Endothelial cell of umbilical vein (primary cell): ENCODE data around the gene CHRNA3. TPM values are rescaled to one million over a fixed set of nuclear protein-coding genes. Genes with fewer than 3 reads are reported as not detected.

Experiments used
- BruUV-seq: library from RNA; stranded (reverse); fragments of 400-500 nt; replicated peaks from 2 replicates; lab custom pipeline; 2021; lab: Mats Ljungman, UMichigan
- CTCF ChIA-PET: fragments of 300-600, 350-600 bp; sonication (Branson Sonifier 250); formaldehyde crosslinking; loops from one replicate; lab custom pipeline; 2021; ENCODE audit warnings: antibody characterized with exemption, inconsistent platforms; lab: Charles Lee
- POLR2A ChIA-PET: fragments of 300-600, 350-600 bp; sonication (Branson Sonifier 250); formaldehyde crosslinking; loops from one replicate; lab custom pipeline; 2021; ENCODE audit warnings: antibody characterized with exemption, inconsistent platforms; lab: Charles Lee
- DNase-seq: peaks from one replicate; pipeline ENCODE4 v3.0.0-alpha.2; 2011; ENCODE audit warnings: low read depth, low spot score
- FAIRE-seq: peaks from 2 replicates; lab custom pipeline; 2011; peaks lifted over from hg19 to GRCh38; lab: Jason Lieb, UNC
- H2AFZ ChIP-seq: 2 replicates; pipeline ENCODE4 v1.6.0; 2012; ENCODE audit warnings: low read depth, low read length, control low read depth, inconsistent platforms
- H3K27ac ChIP-seq: 2 replicates; pipeline ENCODE4 v1.5.1; 2011; ENCODE audit warnings: low read depth, mild to moderate bottlenecking, control low read depth, low read length, moderate library complexity; ENCODE audit not compliant: insufficient read depth
- H3K27me3 ChIP-seq, 2 experiments: 2 replicates each; pipeline versions ENCODE4 v1.6.0 to v1.6.1; 2011; ENCODE audit warnings: low read length in 2 of 2, mixed read lengths in 1 of 2; ENCODE audit not compliant: control insufficient read depth in 2 of 2, insufficient read depth in 2 of 2
- H3K36me3 ChIP-seq, 2 experiments: 2 replicates in 1 of 2; 3 replicates in 1 of 2; pipeline ENCODE4 v1.5.1; 2011; ENCODE audit warnings: low read length in 2 of 2, mild to moderate bottlenecking in 1 of 2, moderate library complexity in 1 of 2; ENCODE audit not compliant: control insufficient read depth in 2 of 2, insufficient read depth in 2 of 2; ENCODE audit errors: extremely low read depth in 1 of 2
- H3K4me1 ChIP-seq: 3 replicates; pipeline ENCODE4 v1.5.1; 2011; ENCODE audit warnings: mild to moderate bottlenecking, low read length; ENCODE audit not compliant: control insufficient read depth, insufficient read depth; ENCODE audit errors: extremely low read depth
- H3K4me2 ChIP-seq: 2 replicates; pipeline ENCODE4 v1.6.1; 2011; ENCODE audit warnings: low read length, control low read depth, mixed read lengths; ENCODE audit not compliant: insufficient read depth
- H3K4me3 ChIP-seq, 3 experiments: fragments of 200-600 bp in 1 of 3; sonication (generic), shearing (Covaris generic) in 1 of 3; replicated peaks in 1 of 3; 2 replicates each; pipeline ENCODE4 v1.5.1; 2011 to 2016; ENCODE audit warnings: control low read depth in 3 of 3, low read length in 3 of 3, mild to moderate bottlenecking in 2 of 3, inconsistent platforms in 1 of 3, low read depth in 1 of 3, moderate library complexity in 1 of 3; ENCODE audit not compliant: insufficient read depth in 1 of 3
- H3K79me2 ChIP-seq: 2 replicates; pipeline ENCODE4 v1.6.0; 2012; ENCODE audit warnings: low read length, inconsistent platforms; ENCODE audit not compliant: control insufficient read depth, insufficient read depth
- H3K9ac ChIP-seq: replicated peaks from 2 replicates; pipeline ENCODE3; 2011; ENCODE audit warnings: low read length, control low read depth; ENCODE audit not compliant: insufficient read depth; ENCODE audit errors: extremely low read depth
- H3K9me1 ChIP-seq: replicated peaks from 3 replicates; pipeline ENCODE4 v1.6.0; 2011; ENCODE audit warnings: mild to moderate bottlenecking, low read length; ENCODE audit not compliant: control insufficient read depth, insufficient read depth; ENCODE audit errors: extremely low read depth
- H3K9me3 ChIP-seq: replicated peaks from 2 replicates; pipeline ENCODE4 v1.5.1; 2012; ENCODE audit warnings: low read length, inconsistent platforms; ENCODE audit not compliant: control insufficient read depth, insufficient read depth
- H4K20me1 ChIP-seq: replicated peaks from 2 replicates; pipeline ENCODE3; 2011; ENCODE audit warnings: mild to moderate bottlenecking, low read length; ENCODE audit not compliant: control insufficient read depth, insufficient read depth; ENCODE audit errors: extremely low read depth
- EZH2 ChIP-seq: IDR thresholded peaks from 2 replicates; pipeline ENCODE4 v1.6.1; 2012; ENCODE audit warnings: borderline replicate concordance, low read depth, mild to moderate bottlenecking, moderate library complexity, low read length, inconsistent platforms; ENCODE audit not compliant: severe bottlenecking
- FOS ChIP-seq: IDR thresholded peaks from 2 replicates; pipeline ENCODE4 v1.6.1; 2011; ENCODE audit warnings: mild to moderate bottlenecking, low read length, moderate library complexity, borderline replicate concordance; ENCODE audit not compliant: insufficient read depth
- GATA2 ChIP-seq: IDR thresholded peaks from 2 replicates; pipeline ENCODE4 v1.7.0; 2011; ENCODE audit warnings: low read depth, mild to moderate bottlenecking, moderate library complexity, mixed read lengths, low read length; ENCODE audit not compliant: insufficient read length, insufficient read depth
- JUN ChIP-seq: IDR thresholded peaks from 2 replicates; pipeline ENCODE4 v1.6.1; 2011; ENCODE audit warnings: borderline replicate concordance, low read depth; ENCODE audit not compliant: insufficient read length, insufficient read depth
- MYC ChIP-seq: IDR thresholded peaks from one replicate; pipeline ENCODE4 v1.6.1; 2011; ENCODE audit warnings: mild to moderate bottlenecking, low read depth, low read length
- POLR2A ChIP-seq: IDR thresholded peaks from 2 replicates; pipeline ENCODE4 v1.6.1; 2012; ENCODE audit warnings: low read depth, mild to moderate bottlenecking, control low read depth, low read length
- POLR2AphosphoS5 ChIP-seq: IDR thresholded peaks from 2 replicates; pipeline ENCODE4 v1.6.1; 2012; ENCODE audit warnings: low read depth, mild to moderate bottlenecking, control low read depth, low read length, moderate library complexity; ENCODE audit not compliant: insufficient read depth
- dilution Hi-C: fragments of 300-500 bp; cut with MboI; formaldehyde crosslinking; loops from one replicate; pipeline ENCODE4 v1.15.0; 2019; ENCODE audit warnings: low sequenced_read_pairs; ENCODE audit not compliant: extremely low pct_ligation_motif_present
- intact Hi-C: fragments of 100-400 bp; cut with micrococcal nuclease; formaldehyde crosslinking; loops from one replicate; pipeline ENCODE4 v1.10.0; 2022
- polyA plus RNA-seq, 4 experiments: library from polyadenylated mRNA; depleted of rRNA in 3 of 4; stranded (reverse) in 3 of 4; unstranded in 1 of 4; fragments of >200 nt; gene quantifications; 2 replicates each; pipeline versions ENCODE4 v1.2.1 to v1.2.3, GENCODE V29; 2011 to 2012; ENCODE audit warnings: missing spikeins in 1 of 4
- total RNA-seq: library from RNA; stranded (reverse); gene quantifications from 2 replicates; pipeline ENCODE4 v1.2.3, GENCODE V29; 2021
- TF ChIP-seq, protein P1 (sequence below), 2 donors: IDR thresholded peaks; 1 replicate in 1 of 2; 2 replicates in 1 of 2; pipeline ENCODE4 v1.5.1; 2011; ENCODE audit warnings: low read length in 2 of 2, mild to moderate bottlenecking in 2 of 2, moderate library complexity in 2 of 2, control low read depth in 1 of 2, inconsistent platforms in 1 of 2, low read depth in 1 of 2; ENCODE audit not compliant: insufficient read depth in 1 of 2; ENCODE audit errors: extremely low read depth in 1 of 2
- TF ChIP-seq, protein P2 (sequence below): IDR thresholded peaks from 2 replicates; pipeline ENCODE4 v1.6.1; 2011; ENCODE audit not compliant: insufficient read depth, insufficient read length

The CHRNA3 gene
- total and polyA plus RNA-seq, 2 donors (not counting 3 experiments of a cell fraction or from before 2014, with no cell fraction given), result not detected

DNA sequence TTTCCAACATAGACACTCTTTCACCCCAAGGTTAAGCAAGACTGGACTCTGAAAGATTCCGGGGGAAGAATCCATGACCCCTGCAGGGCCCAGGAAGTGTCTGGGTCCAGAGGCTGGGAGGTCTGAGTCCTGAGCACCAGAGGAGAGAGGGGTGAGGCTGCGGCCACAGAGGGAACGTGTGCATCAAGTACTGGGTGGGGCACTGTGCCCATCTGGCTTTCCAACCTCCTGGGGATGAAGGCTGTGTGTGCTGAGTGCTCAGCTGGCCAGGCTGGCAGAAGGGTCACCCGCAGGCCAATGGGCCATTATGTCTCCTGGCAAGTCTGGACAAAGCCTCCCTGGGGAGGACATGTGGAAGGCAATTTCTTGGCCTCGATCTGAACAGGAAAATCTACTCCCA lies 3.3 kb downstream of the CHRNA3 start:
- H4K20me1 ChIP-seq, result no peaks in the 10 kb centered on the region
- H3K36me3 ChIP-seq, result no peaks in the 10 kb centered on the region
- H3K79me2 ChIP-seq, result no peaks in the 10 kb centered on the region
- no TSS peak for BruUV-seq
- H2AFZ ChIP-seq, result no peak overlapping the region
- no peak overlapping the region for H3K4me2 ChIP-seq
- H3K9ac ChIP-seq, result no peak overlapping the region
- H3K4me3 ChIP-seq, result no peak overlapping the region
- peaks cover 30 to 39% of the 10 kb centered on the region in 2 experiments for H3K27me3 ChIP-seq
- H3K4me1 ChIP-seq, result no peaks in the 10 kb centered on the region
- DNase-seq, result no peak
- H3K27ac ChIP-seq, result no peak overlapping the region
- CTCF ChIA-PET, result interaction anchor here (0.7 to 4.0 kb wide), 2 partner anchors 92 to 134 kb away, joined by 10 to 23 read pairs; no protein-coding TSS in a partner anchor
- POLR2A ChIA-PET, result no interaction called here
- dilution Hi-C loops (no loop called here), intact Hi-C loops (loop anchor here (5.0 kb wide), 1 partner anchor 310 kb away; no protein-coding TSS in a partner anchor)
- no peaks in the 10 kb centered on the region for H3K9me3 ChIP-seq
- no peak for FAIRE-seq
- TF ChIP-seq POLR2AphosphoS5, result no peak
- no peak for TF ChIP-seq POLR2A
- TF ChIP-seq FOS, result no peak
- TF ChIP-seq GATA2, result no peak
- no peak for TF ChIP-seq MYC
- no peak for TF ChIP-seq JUN
- no peak for TF ChIP-seq EZH2
- TF ChIP-seq, protein P1, sequence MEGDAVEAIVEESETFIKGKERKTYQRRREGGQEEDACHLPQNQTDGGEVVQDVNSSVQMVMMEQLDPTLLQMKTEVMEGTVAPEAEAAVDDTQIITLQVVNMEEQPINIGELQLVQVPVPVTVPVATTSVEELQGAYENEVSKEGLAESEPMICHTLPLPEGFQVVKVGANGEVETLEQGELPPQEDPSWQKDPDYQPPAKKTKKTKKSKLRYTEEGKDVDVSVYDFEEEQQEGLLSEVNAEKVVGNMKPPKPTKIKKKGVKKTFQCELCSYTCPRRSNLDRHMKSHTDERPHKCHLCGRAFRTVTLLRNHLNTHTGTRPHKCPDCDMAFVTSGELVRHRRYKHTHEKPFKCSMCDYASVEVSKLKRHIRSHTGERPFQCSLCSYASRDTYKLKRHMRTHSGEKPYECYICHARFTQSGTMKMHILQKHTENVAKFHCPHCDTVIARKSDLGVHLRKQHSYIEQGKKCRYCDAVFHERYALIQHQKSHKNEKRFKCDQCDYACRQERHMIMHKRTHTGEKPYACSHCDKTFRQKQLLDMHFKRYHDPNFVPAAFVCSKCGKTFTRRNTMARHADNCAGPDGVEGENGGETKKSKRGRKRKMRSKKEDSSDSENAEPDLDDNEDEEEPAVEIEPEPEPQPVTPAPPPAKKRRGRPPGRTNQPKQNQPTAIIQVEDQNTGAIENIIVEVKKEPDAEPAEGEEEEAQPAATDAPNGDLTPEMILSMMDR (IDR thresholded peaks at IDR 0.05; ENCODE audit: extremely low read depth in 1 of 2, insufficient read depth in 1 of 2, low read depth in 1 of 2, low read length in 2 of 2), result no peak
- TF ChIP-seq, protein P2, sequence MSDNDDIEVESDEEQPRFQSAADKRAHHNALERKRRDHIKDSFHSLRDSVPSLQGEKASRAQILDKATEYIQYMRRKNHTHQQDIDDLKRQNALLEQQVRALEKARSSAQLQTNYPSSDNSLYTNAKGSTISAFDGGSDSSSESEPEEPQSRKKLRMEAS, result no peak
- no peaks in the 10 kb centered on the region for H3K9me1 ChIP-seq
